GM18867 (cell line): ENCODE data around the gene STOML2.
"Not testable (repeated sequence)": the region's sequence is repeated elsewhere in the genome, so short reads cannot be mapped to it uniquely, and the experiment has no call there.

Experiments
- ATAC-seq: cut with Tn5 transposase; IDR thresholded peaks from one replicate; pipeline ENCODE4 v1.9.1; 2021; ENCODE audit warnings: mild to moderate bottlenecking, moderate library complexity; ENCODE audit not compliant: unreplicated experiment

Gene STOML2

GRCh38 chr9:35102769-35103659 lies at the start of gene STOML2:
Gene STOML2 (minus strand): TSS chr9:35103131. CDS start chr9:35103094, 37 bp downstream.
- peak; percentile 94 for ATAC-seq

- ATAC-seq = not testable (repeated sequence)
Observed at GRCh38 chr9:35147941-35148563, 45.1 kb upstream of the STOML2 start.

GRCh38 chr9:35142037-35142436 lies 39.1 kb upstream of the STOML2 start:
- ATAC-seq = no peak

- ATAC-seq = no peak
Observed at GRCh38 chr9:35140093-35140492, 37.2 kb upstream of the STOML2 start.

- no peak for ATAC-seq
Observed at GRCh38 chr9:35136866-35137265, 33.9 kb upstream of the STOML2 start.

GRCh38 chr9:35135988-35136387 lies 33.1 kb upstream of the STOML2 start:
- ATAC-seq = no peak

GRCh38 chr9:35134920-35135319 lies 32.0 kb upstream of the STOML2 start:
- ATAC-seq = no peak

GRCh38 chr9:35116898-35117551 lies 14.1 kb upstream of the STOML2 start:
- ATAC-seq = peak; percentile 38

GRCh38 chr9:35116539-35116897 lies 13.6 kb upstream of the STOML2 start:
- ATAC-seq = no peak

- peak; percentile 65 for ATAC-seq
Observed at GRCh38 chr9:35115680-35116538, 13.0 kb upstream of the STOML2 start, which contains the start of gene ATOSB. Gene ATOSB (minus strand): TSS chr9:35115862. CDS start chr9:35108274, 7,588 bp downstream.

GRCh38 chr9:35114840-35115628 lies 12.1 kb upstream of the STOML2 start:
- no peak for ATAC-seq

- no peak for ATAC-seq
Observed at GRCh38 chr9:35114113-35114839, 11.3 kb upstream of the STOML2 start.

- no peak for ATAC-seq
Observed at GRCh38 chr9:35112257-35113020, 9.5 kb upstream of the STOML2 start.

- ATAC-seq = peak; percentile 72
Observed at GRCh38 chr9:35111001-35111933, 8.3 kb upstream of the STOML2 start.

- ATAC-seq = no peak
Observed at GRCh38 chr9:35110327-35110761, 7.4 kb upstream of the STOML2 start.

- ATAC-seq = no peak
Observed at GRCh38 chr9:35108946-35109575, 6.1 kb upstream of the STOML2 start.

GRCh38 chr9:35108461-35108860 lies 5.5 kb upstream of the STOML2 start:
- ATAC-seq = no peak
